HFF-Myc (cell line): Measurements from ENCODE around the gene A1BG.
"Not testable (repeated sequence)": the region's sequence is repeated elsewhere in the genome, so short reads cannot be mapped to it uniquely, and the experiment has no call there.

Source experiments
- DNase-seq: peaks from one replicate; pipeline ENCODE4 v3.0.0-alpha.2; 2011; ENCODE audit warnings: low read depth; ENCODE audit errors: extremely low read depth
- H3K4me3 ChIP-seq: replicated peaks from 2 replicates; pipeline ENCODE4 v1.5.1; 2011; ENCODE audit warnings: low read depth, mild to moderate bottlenecking, control low read depth, low read length
- TF ChIP-seq, protein P1 (sequence below): IDR thresholded peaks from 2 replicates; pipeline ENCODE4 v1.5.1; 2012; ENCODE audit warnings: mild to moderate bottlenecking, low read depth, low read length, control low read depth; ENCODE audit errors: missing control alignments

A1BG gene

DNA sequence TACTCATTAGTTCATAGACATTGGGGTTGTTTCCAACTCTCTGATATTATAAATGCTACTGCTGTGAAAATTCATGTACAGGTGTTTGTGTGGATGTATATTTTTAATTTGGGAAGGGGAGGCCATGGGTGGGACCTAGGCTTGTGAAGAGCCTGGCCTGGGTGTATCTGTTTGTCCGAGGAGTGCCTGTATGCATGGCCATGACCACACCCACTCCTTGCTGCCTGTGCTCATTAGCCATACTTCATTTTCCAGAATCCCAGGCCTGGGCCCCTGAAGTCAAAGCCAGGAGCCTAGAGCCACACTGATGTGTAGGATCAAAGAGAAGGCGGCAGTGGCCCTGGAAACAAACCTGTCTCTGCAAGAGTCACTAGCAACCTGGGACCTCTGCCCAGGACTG is 37.7 kb downstream of the A1BG start:
- H3K4me3 ChIP-seq = no peak overlapping the region
- TF ChIP-seq, protein P1, sequence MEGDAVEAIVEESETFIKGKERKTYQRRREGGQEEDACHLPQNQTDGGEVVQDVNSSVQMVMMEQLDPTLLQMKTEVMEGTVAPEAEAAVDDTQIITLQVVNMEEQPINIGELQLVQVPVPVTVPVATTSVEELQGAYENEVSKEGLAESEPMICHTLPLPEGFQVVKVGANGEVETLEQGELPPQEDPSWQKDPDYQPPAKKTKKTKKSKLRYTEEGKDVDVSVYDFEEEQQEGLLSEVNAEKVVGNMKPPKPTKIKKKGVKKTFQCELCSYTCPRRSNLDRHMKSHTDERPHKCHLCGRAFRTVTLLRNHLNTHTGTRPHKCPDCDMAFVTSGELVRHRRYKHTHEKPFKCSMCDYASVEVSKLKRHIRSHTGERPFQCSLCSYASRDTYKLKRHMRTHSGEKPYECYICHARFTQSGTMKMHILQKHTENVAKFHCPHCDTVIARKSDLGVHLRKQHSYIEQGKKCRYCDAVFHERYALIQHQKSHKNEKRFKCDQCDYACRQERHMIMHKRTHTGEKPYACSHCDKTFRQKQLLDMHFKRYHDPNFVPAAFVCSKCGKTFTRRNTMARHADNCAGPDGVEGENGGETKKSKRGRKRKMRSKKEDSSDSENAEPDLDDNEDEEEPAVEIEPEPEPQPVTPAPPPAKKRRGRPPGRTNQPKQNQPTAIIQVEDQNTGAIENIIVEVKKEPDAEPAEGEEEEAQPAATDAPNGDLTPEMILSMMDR = no peak
- no peak for DNase-seq

DNA sequence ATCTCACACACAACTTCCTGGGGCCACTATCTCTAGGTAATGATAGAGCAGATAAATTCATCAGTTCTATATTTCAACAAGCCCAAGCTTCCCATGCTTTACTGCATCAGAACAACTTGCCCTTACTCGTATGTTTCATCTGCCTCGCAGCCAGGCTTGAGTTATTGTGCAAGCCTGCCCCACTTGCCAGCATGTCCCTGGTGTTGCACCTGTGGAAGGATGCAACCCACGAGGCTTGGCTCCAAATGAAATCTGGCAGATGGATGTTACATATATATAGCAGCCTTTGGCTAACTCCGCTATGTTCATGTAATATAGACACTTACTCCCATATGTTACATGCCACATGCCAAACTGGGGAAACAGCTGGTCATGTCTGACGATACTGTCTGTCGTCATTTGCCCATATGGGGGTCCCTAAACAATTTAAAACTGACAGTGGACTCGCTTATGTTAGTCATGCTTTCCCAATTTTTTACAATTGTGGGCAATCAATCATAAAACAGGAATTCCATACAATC is 41.9 kb downstream of the A1BG start:
- TF ChIP-seq, protein P1 = no peak
- no peak overlapping the region for H3K4me3 ChIP-seq
- DNase-seq = no peak

- DNase-seq, H3K4me3 ChIP-seq: not testable (repeated sequence)
These were observed 42.6 kb downstream of the A1BG start for GRCh38 chr19:58310685-58311084.

DNA sequence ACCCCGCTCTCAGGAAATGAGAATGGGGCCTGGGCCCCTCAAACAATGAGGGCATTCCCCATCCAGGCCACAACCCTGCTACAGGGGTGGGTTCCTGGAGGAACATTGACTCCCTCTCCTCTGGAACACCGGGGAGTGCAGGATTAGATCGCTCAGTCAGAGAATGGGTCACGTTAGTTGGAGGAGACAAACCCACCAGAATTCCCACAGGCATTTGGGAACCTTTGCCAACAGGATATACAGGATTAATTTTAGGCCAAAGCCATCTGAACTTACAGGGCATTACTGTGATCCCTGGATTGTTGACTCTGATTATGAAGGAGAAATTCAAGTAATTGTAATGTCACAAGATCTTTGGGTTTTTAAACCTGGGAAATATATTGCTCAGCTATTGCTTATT is 45.6 kb downstream of the A1BG start:
- TF ChIP-seq, protein P1 = no peak
- H3K4me3 ChIP-seq = no peak overlapping the region
- no peak for DNase-seq

- H3K4me3 ChIP-seq = peak overlapping the region; percentile 64
- DNase-seq = no peak
- TF ChIP-seq, protein P1 = no peak
These were observed 47.4 kb downstream of the A1BG start for GRCh38 chr19:58305932-58306323.

GRCh38 chr19:58305065-58305931 is 48.0 kb downstream of the A1BG start, which contains the start of gene ERVK3-1:
Gene ERVK3-1, plus strand, starts transcription at chr19:58305377. Its CDS starts 6,792 bp downstream, at chr19:58312169.
- peak within 1 kb of the TSS; percentile 64 for H3K4me3 ChIP-seq
- TF ChIP-seq, protein P1 = no peak
- DNase-seq = peak; percentile 84

DNA sequence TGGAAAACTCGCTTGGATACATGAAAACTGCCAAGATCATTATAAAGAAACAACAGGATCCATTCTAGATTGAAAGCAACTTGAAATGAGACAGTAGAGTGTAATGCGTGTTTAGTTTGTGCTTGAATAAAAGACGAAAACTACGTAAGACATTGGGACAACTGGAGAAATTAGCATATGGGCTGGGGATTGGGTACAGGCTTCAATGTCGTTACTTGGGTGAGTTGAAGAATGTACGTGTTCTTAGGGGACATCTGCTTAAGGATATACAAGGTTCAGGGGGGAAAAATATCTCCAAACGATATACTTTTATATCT is 48.6 kb downstream of the A1BG start:
- peak overlapping the region; percentile 64 for H3K4me3 ChIP-seq
- TF ChIP-seq, protein P1 = no peak
- DNase-seq = peak; percentile 22
